Measurements from ENCODE around the gene KIAA1328.

The KIAA1328 gene

DNA sequence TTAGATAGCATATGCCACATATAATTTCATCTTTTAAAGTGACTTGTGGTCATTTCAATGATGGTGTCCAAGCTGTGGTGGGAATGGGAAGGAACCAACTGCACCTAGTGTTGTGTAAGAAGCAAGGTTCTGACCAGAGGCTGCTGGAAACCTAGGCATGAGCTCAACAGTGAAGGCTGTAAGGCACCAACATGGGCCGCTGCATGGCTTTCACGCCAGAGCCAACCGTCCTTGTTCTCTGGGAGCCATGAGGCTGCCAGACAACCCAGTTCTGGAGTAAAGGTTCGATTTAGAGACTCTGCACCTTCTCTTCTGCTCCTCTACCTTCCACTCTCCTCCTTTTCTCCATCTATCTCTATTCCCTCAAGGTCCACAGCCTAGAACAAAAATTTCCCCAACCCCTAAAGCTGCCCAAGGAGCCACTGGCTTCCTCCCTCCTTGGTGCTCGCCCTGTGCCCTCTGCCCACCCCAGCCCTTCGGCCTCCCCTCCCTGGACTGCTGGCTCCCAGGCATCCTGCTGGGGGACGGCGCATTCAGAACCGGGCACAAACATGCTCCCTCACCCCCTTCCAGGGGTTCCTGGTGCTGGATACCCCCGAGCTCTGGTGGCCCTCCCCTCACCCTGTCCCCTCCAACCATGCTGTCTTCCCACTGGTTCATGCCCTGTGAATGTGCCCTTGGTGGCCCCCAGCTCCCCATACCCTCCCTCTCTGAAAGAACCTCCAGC, 431.6 kb downstream of the KIAA1328 start:
- TF ChIP-seq Cebpa-rat (IDR thresholded peaks at IDR 0.05), result no peak
- no peaks in the 10 kb centered on the region for H3K27me3 ChIP-seq
- H3K4me3 ChIP-seq, result no peak overlapping the region
- no peak overlapping the region for H3K4me2 ChIP-seq
- H3K36me3 ChIP-seq, result no peaks in the 10 kb centered on the region
- H3K27ac ChIP-seq, result no peak overlapping the region
- no peaks in the 10 kb centered on the region; the same call in 1 of the 2 replicates for H4K20me1 ChIP-seq
- H3K9ac ChIP-seq, result no peak overlapping the region
- H3K4me1 ChIP-seq, result no peaks in the 10 kb centered on the region
- no peaks in the 10 kb centered on the region for H3K9me3 ChIP-seq

GRCh38 chr18:37261246-37261840, 432.4 kb downstream of the KIAA1328 start:
- Histone ChIP-seq H3K27ac (no peak overlapping the region), H3K9ac (no peak overlapping the region), H3K4me2 (no peak overlapping the region), H3K36me3 (no peaks in the 10 kb centered on the region), H3K4me1 (no peaks in the 10 kb centered on the region), H3K27me3 (no peaks in the 10 kb centered on the region), H3K4me3 (no peak overlapping the region), H3K9me3 (no peaks in the 10 kb centered on the region), H4K20me1 (no peaks in the 10 kb centered on the region; the same call in 1 of the 2 replicates)
- no peak for TF ChIP-seq Cebpa-rat (IDR thresholded peaks at IDR 0.05)

DNA sequence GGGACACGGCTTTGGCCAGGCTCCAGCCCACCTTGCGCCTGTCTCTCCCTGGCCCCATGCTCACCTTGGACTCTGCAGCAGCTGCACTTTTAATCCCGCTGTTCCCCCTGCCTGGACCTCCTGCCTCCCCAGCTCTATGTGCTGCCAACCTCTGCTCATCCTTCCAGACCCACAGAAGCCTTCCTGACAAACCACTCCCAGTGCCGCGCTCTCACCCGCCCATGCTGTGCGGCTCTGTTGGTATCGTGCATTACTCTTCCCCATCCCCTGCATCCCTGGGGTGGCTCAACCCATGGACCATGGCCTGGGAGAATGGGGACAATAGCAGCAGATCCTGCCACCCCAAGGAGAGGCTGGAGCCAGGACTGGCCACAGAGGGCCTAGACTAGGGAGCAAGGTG, 433.1 kb downstream of the KIAA1328 start:
- Histone ChIP-seq H3K27me3 (no peaks in the 10 kb centered on the region), H3K4me2 (no peak overlapping the region), H3K9ac (no peak overlapping the region), H3K4me1 (no peaks in the 10 kb centered on the region), H4K20me1 (no peaks in the 10 kb centered on the region; the same call in 1 of the 2 replicates), H3K36me3 (no peaks in the 10 kb centered on the region), H3K9me3 (no peaks in the 10 kb centered on the region), H3K4me3 (no peak overlapping the region), H3K27ac (no peak overlapping the region)
- no peak for TF ChIP-seq Cebpa-rat (IDR thresholded peaks at IDR 0.05)

DNA sequence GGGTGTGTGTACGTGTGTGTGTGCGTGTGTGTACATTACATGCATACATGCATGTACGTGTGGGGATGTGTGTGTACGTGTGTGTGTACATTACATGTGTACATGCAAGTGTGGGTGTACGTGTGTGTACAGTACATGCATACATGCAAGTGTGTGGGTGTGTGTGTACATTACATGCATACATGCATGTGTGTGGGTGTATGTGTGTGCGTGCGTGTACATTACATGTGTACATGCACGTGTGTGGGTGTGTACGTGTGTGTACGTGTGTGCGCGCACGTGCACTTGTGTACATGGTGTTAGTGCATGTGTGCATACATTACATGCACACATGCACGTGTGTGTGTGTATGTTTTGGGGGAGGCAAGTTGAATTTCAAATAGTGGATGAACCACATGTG, 436.0 kb downstream of the KIAA1328 start:
- Histone ChIP-seq H3K9me3 (no peaks in the 10 kb centered on the region), H3K27me3 (no peaks in the 10 kb centered on the region), H3K36me3 (no peaks in the 10 kb centered on the region), H3K4me2 (no peak overlapping the region), H3K4me1 (no peaks in the 10 kb centered on the region), H4K20me1 (peaks cover 6% of the 10 kb centered on the region; the same call in 1 of the 2 replicates), H3K4me3 (no peak overlapping the region), H3K9ac (no peak overlapping the region), H3K27ac (no peak overlapping the region)
- no peak for TF ChIP-seq Cebpa-rat (IDR thresholded peaks at IDR 0.05)

DNA sequence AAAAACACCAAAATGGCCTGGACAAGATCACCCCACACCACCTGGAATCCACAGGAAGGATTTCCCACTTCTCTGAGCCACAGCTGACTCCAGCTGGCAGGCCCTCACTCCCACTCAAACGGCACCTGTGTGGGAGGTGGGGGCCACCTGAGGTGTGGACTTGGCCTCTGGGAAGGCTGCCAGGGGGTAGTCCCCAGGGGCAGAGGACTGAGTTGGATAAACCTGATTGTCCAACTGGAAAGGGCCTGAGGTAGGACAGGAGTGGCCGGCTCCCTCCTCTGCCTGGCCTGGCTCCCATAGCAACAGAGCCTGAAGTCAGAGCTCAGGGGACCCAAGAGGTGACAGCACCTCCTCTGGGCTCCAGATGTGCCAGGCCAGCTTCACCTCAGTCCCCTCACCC, 436.5 kb downstream of the KIAA1328 start:
- H3K9me3 ChIP-seq, result no peaks in the 10 kb centered on the region
- H3K27me3 ChIP-seq, result no peaks in the 10 kb centered on the region
- H3K9ac ChIP-seq, result no peak overlapping the region
- no peak for TF ChIP-seq Cebpa-rat (IDR thresholded peaks at IDR 0.05)
- no peaks in the 10 kb centered on the region for H3K36me3 ChIP-seq
- no peak overlapping the region for H3K27ac ChIP-seq
- H4K20me1 ChIP-seq, result peaks cover 6% of the 10 kb centered on the region; the same call in 1 of the 2 replicates
- H3K4me2 ChIP-seq, result no peak overlapping the region
- no peak overlapping the region for H3K4me3 ChIP-seq
- H3K4me1 ChIP-seq, result no peaks in the 10 kb centered on the region

- TF ChIP-seq Cebpa-rat (IDR thresholded peaks at IDR 0.05), result no peak
- no peak overlapping the region for H3K27ac ChIP-seq
- H3K9me3 ChIP-seq, result no peaks in the 10 kb centered on the region
- H3K27me3 ChIP-seq, result no peaks in the 10 kb centered on the region
- H3K9ac ChIP-seq, result no peak overlapping the region
- H3K4me3 ChIP-seq, result no peak overlapping the region
- H3K4me2 ChIP-seq, result no peak overlapping the region
- no peaks in the 10 kb centered on the region for H3K4me1 ChIP-seq
- no peaks in the 10 kb centered on the region for H3K36me3 ChIP-seq
- H4K20me1 ChIP-seq, result peaks cover 6% of the 10 kb centered on the region; the same call in 1 of the 2 replicates
Observed at GRCh38 chr18:37266290-37266689, 437.4 kb downstream of the KIAA1328 start.

DNA sequence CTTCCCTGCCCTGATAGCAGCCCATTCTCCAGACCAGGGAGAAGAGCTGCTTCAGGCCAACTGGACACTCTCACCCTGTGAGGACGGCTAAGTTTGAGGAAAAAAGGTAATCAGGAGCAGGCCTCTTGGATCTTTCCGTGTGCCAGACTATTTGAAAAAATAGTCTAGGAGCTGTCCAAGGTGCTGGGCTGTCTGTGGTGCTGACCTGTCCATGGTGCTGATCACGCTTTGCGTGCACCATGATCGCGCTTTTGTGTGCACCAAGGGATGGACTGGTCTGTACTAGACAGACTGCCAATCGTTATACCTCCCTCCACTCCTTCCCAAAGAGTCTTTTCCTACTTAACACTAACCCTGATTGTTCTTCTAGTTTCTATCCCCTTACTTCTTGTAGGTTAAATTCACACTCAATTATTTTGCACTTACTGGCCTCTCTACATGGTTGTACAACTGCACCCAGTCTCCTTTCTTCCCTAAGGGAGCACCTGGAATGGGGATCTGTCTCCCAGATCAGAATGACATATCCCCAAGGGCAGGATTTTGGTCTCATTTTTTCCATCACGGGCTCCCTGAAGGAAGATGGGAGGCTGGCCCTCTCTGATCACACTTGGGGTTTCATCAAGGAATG, 441.2 kb downstream of the KIAA1328 start:
- H3K36me3 ChIP-seq, result no peaks in the 10 kb centered on the region
- H3K4me1 ChIP-seq, result no peaks in the 10 kb centered on the region
- H3K9ac ChIP-seq, result no peak overlapping the region
- no peak overlapping the region for H3K27ac ChIP-seq
- no peak overlapping the region for H3K4me3 ChIP-seq
- H4K20me1 ChIP-seq, result peaks cover 6% of the 10 kb centered on the region; the same call in 1 of the 2 replicates
- no peak overlapping the region for H3K4me2 ChIP-seq
- peaks cover 10% of the 10 kb centered on the region for H3K9me3 ChIP-seq
- no peaks in the 10 kb centered on the region for H3K27me3 ChIP-seq
- no peak for TF ChIP-seq Cebpa-rat (IDR thresholded peaks at IDR 0.05)

DNA sequence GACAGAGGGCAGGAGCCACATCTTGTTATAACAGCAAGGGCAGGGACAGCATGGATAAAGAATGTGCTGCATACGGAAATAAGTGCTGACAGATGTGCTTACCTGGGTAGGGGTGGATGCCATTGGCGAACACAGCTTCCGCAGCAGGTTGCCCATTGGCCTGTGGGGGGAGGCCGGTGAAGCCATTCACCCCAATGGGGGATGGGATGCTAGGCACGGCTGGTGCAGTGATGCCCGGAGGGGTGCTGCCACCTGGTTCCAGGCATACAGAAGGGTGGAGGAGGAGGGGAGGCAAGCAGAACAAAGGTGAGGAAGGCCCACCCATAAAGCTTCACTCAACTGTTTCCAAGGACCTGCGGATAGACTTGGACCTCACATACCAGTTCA, 441.7 kb downstream of the KIAA1328 start:
- TF ChIP-seq Cebpa-rat (IDR thresholded peaks at IDR 0.05), result no peak

GRCh38 chr18:37272226-37272625, 443.3 kb downstream of the KIAA1328 start:
- H3K27ac ChIP-seq, result no peak overlapping the region
- TF ChIP-seq Cebpa-rat (IDR thresholded peaks at IDR 0.05), result no peak
- peaks cover 6% of the 10 kb centered on the region; the same call in 1 of the 2 replicates for H4K20me1 ChIP-seq
- H3K4me3 ChIP-seq, result no peak overlapping the region
- H3K9me3 ChIP-seq, result peaks cover 10% of the 10 kb centered on the region
- H3K36me3 ChIP-seq, result no peaks in the 10 kb centered on the region
- H3K9ac ChIP-seq, result no peak overlapping the region
- no peaks in the 10 kb centered on the region for H3K4me1 ChIP-seq
- no peak overlapping the region for H3K4me2 ChIP-seq
- no peaks in the 10 kb centered on the region for H3K27me3 ChIP-seq

More for the DNA sequence above, 441.7 kb downstream of the KIAA1328 start:
- Histone ChIP-seq H3K36me3 (no peaks in the 10 kb centered on the region), H3K9ac (no peak overlapping the region), H3K9me3 (peaks cover 10% of the 10 kb centered on the region), H3K4me2 (no peak overlapping the region), H3K27me3 (no peaks in the 10 kb centered on the region), H3K27ac (no peak overlapping the region), H3K4me1 (no peaks in the 10 kb centered on the region), H4K20me1 (peaks cover 6% of the 10 kb centered on the region; the same call in 1 of the 2 replicates), H3K4me3 (no peak overlapping the region)

- Histone ChIP-seq H3K36me3 (no peaks in the 10 kb centered on the region), H3K4me2 (no peak overlapping the region), H3K9me3 (peaks cover 10% of the 10 kb centered on the region), H3K27me3 (no peaks in the 10 kb centered on the region), H3K4me1 (no peaks in the 10 kb centered on the region), H4K20me1 (peaks cover 6% of the 10 kb centered on the region; the same call in 1 of the 2 replicates), H3K27ac (no peak overlapping the region), H3K4me3 (no peak overlapping the region), H3K9ac (no peak overlapping the region)
- TF ChIP-seq Cebpa-rat (IDR thresholded peaks at IDR 0.05), result no peak
Observed at GRCh38 chr18:37272841-37273240, 443.9 kb downstream of the KIAA1328 start.
